Retina (tissue), 1 donor: Measurements from ENCODE around the gene KRT6B.
"Not testable (repeated sequence)": the region's sequence is repeated elsewhere in the genome, so short reads cannot be mapped to it uniquely, and the experiment has no call there.

Experiments
- DNase-seq: peaks from one replicate; pipeline ENCODE4 v3.0.0-alpha.2; 2016

Gene KRT6B

DNA sequence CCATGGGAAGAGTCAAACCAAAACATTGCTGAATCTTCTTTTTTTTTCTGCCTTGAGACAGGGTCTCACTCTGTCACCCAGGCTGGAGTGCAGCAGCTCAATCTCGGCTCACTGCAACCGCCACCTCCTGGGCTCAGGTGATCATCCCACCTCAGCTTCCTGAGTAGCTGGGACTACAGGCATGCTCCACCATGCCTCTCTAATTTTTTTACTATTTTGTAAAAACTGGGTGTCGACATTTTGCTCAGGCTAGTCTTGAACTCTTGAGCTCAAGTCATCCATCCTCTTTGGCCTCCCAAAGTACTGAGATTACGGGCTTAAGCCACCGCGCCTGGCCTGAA, 16.3 kb downstream of the KRT6B start:
- DNase-seq: no peak

DNA sequence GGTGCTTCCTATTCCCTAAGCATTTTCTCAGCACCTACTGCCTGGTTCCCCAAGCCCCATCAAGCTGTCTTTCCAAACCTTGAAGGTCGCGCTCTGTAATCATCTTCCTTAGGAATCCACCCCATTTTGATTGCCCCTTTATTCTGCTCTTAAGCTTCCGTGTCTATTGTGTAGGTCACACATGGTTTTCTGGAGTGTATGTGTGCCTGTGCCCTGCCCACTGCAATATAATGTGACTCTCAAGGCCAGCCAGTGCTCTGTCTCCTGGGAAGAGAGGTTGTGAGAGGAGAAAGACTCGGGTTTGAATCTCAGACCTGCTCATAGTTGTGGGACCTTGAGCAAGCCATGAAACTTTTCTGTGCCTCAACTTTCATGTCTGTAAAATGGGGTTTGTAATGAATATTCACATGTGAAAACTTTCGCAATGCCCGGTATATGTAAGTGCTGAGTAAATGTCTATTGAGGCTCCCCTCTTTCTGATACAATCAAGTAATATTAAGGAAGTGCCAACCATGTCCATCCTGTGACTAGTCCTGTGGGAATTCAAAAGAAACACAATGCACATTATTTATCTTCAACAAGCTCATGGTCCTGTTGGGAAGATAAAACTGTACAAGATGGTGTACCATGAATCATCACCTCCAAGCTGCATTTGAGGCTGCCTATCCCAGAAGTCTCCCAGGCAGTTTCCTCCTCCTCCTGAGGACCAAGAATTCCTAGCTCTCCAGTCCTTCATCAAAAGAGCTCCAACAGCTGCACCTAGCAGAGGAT, 17.0 kb downstream of the KRT6B start:
- no peak for DNase-seq

DNA sequence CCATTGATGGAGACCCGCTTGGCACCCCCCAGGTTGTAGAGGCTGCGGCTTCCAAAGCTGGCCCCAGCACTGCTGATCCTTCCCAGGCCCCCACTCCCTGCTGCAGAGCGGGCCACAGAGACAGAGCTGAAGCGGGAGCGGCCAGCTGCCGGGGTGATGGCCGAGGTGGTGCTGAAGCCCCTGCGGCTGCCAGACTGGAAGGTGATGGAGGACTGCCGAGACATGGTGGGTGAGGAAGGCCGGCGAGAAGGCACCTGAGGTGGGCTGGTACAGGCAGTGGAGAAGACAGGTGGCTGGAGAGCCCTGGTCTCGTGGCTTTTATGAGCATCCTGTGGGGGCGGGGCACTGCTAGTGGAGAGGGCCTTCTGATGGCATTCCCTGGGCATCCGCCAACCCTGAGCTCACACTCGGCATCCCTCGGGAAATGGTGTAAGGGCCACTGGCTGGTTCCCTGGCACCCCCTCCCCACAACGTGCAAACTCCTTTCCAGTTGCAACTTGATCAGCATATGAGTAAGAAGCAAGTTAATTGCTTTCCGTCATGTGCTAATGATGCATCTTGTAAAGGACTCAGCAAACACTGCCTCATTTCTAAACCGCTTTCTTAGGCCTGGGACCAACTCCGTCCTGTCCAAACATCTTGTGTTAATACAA, 17.7 kb downstream of the KRT6B start, which contains the start of gene KRT75:
TSS of gene KRT75 (minus strand) at position 291 of the 653 bp plus-strand sequence. CDS start at position 224, 67 bp downstream.
- DNase-seq: no peak

DNA sequence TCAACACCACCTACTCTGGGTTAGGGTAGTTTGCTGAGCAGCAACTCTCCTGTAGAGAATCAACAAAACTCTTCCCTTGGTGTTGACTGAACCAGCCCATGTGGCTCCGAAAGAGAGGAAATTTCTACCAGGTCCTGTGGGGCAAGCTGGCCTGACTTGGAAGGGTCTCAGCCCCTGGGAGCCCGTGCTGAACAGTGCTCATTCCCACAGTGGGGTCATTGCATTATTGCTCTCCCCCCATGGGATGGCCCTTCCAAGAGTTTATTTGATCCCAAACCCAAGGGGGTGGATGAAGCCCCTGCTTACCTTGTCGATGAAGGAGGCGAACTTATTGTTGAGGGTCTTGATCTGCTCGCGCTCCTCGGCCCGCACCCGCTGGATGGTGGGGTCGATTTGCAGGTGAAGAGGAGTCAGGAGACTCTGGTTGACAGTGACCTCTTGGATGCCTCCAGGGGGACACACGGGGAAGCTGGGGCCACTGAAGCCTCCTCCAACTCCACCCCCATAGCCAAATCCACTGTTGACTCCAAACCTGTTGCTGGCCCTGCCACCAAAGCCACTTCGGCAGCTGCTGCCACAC, 18.4 kb downstream of the KRT6B start:
- DNase-seq: no peak

DNA sequence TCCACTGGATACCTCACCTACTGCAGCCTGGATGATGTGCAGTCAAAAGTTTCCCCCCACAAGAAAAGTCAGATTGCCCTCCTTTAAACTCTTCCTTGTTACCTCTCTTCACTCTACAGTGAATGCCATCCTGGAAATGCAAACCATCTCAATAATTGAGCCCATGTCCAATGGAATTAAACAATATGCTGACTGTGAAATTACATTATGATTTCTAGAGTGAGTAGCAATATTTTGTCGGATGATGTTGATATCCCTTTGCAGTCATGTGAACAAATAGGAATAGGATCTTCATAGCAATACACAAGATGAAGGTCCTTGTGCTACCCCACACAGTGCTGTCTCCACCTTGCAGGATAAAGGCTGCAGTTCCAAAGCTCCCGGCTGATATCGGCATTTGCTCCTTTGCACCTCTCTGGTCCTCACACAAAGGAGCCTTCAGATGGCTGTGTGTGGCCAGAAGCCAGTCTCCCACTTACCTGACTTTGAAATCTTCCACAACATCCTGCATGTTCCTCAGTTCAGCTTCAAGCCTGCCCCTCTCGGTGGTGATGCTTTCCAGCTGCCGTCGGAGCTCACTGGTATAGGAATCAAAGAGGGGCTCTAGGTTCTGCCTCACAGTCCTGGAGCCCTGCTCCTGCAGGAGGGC, 19.3 kb downstream of the KRT6B start:
- no peak for DNase-seq

DNA sequence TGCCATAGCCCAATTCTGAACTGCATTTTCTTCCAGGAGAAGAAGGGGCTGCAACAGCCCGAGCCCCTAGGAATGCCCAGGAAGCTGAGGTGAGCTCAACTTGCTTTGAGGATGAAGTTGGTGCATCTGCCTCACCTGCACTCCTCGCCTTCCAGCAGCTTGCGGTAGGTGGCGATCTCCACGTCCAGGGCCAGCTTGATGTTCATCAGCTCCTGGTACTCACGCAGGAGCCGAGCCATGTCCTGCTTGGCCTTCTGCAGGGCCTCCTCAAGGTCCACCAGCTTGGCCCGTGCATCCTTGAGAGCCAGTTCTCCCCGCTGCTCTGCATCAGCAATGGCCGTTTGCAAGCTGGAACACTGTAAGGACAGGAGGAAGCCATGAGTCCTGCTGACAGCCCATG, 23.8 kb downstream of the KRT6B start:
- no peak for DNase-seq

DNA sequence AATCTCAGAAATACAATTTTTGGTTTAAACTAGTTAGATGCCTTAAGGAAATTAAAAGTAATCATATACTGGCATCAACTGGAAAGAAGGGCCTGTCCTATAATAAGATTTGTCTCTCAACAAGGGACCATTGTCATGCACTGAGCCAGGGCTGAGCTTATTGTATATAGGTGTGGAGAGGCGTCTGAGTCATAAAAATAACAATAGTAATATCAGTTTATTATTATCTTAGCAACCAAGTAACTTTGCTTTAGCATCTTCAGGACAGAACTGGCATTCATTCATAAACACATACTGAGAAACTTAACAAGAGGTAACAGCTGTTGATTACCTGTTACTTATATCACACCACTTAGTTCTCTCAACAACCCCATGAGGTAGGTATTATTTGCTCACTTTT, 24.9 kb downstream of the KRT6B start:
- DNase-seq: no peak

DNA sequence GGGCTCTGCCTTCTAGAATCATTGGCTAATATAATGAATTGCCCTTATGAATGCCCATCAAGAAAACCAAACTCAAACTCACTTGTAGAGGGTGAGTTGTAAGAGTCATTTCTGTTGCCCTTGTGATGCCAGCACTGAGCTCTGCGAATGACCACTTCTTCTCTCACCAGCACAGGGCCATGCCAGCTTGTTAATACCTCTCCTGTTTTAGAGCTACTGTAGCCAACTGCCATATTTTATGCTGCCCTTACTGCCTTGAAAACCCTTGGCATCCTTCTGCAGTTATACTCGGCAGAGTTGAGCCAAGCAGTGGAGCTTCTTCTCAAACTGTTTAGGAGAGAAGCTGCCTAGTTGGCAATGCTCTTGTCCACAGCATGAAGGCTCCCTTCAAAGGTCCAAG, 25.9 kb downstream of the KRT6B start:
- DNase-seq: no peak

DNA sequence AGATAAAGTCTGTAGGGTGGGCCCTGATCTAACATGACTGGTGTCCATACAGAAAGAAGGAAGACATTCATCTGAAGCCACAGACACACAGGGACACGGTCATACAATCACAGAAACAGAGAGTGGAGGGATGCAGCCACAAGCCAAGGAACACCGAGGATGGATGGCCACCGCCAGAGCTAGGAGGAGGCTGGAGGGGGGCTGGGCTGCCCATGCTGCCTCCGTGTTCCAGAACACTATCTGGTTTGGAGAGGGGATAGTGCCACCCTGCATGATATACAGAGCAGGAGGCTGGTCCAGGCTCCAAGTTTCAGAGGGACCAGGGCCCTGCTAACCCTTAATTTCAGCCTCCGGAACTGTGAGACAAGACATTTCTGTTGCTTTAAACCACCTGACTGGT, 26.5 kb downstream of the KRT6B start:
- DNase-seq: no peak

DNA sequence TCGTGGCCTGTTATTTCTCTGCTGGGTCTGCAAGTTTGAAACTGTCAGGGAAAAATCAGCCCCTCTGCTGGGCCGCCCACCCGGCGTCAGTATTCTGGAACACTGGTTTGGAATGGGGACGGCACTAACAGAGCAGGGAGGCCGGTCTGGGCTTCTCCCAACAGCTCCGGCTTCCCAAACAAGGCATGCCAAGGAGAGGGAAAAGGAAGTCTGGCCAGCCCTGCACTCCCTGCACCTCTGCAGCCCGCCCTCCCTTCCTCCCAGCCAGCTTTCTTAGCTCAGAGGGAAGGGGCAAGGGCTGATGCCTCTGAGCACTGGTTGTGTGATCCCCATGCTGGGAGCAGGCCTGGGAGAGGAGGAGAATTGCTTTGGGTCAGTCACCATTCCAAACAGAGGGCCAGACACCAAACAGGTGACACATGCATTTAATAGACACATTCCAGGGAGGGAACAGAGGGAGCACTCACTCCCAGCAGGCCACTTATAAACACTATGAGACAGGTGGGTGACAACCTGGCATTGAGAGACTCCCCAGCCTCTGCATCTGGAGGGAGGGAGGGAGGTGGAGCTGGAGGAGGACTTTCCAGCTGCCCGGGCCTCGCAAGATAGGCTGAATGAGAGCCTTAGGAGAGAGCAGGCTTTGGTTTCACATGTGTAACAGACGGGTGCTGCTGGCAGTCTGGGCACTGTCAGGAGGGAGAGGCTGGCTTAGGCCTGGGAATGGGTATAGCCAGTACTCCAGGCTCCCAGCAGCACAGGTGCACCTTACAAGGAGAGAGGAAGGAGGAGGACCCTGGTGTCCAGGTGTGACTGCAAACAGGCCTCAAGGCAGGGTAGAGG, 28.1 kb downstream of the KRT6B start:
- no peak for DNase-seq

DNA sequence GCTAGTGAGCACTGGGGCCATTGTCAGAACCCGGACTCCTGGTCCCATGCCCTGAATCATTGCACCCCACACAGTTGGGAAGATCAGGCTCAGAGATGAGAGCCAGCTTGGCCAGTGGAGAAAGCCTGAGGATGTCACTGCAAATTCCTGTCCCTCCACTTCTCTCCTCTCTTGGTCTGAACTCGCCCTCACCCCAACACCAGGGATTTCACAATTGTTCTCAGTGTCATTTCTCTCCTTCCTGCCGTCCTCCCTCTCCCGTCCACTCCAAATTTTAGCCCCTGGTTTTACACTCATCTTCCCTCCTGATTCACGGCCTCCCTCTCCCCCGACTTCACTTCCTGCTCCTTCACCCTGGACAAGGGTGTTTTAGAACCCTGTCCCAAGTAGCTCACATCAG, 28.9 kb downstream of the KRT6B start:
- no peak for DNase-seq

DNA sequence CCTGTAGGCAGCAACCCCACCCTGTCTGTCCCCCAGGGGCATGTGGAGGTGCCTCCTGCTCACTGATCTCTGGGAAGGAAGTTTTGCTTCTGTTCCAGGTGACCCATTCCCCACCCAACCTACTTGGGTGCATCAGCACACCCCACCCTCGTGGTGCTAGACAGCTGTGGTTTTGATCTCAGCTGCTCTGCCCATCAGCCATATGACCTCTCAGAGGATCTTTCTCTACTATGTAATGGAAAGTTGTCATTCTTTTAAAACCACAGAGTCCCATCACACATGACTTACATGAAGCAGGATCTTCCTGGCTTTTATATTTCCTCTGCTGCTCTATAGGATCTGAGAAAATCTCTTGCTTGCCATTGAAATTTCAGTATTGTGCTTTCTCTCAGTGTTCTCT, 32.3 kb downstream of the KRT6B start:
- DNase-seq: no peak

DNA sequence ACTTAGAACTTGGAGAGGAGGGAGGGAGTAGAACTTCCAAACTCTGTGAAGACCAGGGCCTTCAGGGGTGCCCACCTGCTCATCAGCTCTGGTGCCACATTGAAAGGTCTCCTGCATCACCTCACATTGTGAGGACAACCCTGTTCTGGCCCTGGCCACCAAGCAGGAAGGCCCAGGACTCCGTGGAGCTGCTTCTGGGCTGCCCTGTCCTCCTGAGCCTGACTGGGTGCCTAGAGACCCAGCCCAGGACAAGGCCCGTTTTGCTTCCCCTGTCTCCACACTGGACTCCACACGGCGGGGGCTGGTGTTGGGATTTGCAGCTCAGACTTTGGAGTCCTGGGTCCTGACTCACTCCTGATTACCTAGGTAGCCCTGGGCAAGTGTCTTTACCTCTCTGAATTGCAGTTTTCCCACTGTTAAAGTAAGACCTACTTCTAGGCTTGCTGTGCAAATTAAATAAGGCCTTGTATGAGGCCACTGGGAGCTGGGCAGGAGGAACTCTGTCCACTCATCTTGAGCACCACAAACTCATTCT, 33.3 kb downstream of the KRT6B start:
- DNase-seq: no peak

DNA sequence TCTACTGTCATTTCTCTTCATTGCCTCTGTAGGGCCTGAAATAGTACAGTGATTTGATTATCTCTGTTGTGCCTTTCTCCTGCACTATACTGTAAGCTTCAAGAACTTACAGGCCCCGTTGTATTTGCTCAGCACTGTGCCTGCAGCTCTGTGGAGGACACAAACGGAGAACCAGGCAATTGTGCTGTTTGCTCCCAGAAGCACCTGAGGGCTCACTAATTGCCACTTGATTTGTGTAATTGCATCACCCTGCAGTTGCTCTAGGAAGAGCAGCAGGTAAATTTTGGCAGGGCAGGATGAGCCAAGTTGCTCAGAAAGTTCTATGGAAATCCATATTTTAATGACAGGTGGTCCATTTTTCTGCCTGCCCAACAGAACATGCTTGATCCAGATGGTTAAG, 34.2 kb downstream of the KRT6B start:
- DNase-seq: no peak

DNA sequence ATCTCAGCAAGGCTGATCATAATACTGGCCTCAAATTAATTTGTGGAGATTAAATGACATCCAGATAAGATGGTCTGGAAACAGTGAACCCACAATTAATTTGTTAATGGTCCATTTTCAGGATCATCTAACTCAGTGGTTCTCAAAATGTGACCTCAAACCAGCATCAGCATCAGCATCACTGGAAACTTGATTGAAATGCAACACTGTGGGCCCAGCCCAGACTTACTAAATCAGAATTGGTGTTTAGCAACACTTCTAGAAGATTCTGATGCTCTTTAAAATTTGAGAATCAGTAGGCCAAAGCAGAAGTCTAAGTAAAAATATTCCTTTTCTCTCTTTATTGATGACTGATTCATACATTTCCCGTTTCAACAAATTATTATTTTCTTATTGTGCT, 35.2 kb downstream of the KRT6B start:
- no peak for DNase-seq

DNA sequence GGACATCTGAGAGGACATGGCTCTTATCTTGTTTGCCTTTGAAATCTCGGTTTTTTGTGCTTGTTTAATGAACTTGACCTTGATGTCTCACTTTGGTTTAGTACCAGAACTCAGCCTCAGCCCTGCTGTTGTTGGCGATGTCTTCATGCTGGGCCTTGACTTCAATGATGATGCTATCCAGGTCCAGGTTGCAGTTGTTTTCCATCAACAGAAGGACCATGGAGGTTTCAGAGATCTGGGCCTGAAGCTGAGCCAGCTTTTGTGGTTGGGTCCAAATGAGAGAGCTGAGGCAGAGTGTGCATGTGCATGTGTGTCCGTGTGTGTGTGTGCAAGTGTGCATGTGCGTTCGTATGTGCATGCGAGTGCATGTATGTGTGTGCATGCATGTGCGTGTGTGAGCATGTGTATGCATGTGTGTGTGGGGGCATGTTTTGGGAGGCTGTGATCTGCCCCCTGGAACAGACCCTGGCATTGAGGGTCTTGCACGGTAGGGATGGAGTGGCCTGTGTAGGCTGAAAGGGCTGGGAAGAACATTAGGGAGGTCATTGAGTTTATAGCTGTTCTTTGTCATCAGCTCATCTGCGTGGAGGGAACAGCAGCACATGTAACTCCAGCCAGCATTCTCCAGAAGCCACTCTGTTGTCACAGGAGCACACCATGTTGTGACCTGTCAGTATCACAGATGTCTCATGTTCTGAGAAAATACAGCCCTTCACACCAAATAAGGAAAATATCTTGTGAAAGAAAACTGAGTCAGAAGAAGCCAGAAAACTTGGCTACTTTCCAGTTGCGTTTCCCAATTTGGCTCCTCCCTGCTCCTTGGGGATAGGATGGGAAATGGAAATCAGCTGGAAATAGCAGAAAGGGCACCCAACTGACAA, 35.8 kb downstream of the KRT6B start:
- DNase-seq: no peak

DNA sequence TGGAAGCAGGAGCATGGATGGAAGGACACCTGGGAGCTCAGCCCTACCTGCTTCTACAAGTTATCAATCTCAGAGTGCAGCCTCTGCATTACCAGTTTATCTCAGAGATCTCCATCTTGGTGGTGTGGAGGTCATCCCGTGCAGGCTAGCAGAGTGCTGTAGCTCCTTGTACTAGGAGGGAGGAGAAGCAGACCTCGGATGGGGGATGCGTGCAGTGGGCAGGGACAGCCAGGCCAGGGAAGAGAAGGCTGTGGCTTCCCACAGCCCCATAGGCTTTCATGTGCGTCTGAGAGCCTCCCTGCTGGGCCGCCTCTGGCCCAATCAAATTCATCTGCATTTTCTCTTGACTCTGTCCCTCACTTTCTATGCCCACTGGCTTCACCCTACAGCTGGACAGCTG, 37.0 kb downstream of the KRT6B start:
- no peak for DNase-seq

DNA sequence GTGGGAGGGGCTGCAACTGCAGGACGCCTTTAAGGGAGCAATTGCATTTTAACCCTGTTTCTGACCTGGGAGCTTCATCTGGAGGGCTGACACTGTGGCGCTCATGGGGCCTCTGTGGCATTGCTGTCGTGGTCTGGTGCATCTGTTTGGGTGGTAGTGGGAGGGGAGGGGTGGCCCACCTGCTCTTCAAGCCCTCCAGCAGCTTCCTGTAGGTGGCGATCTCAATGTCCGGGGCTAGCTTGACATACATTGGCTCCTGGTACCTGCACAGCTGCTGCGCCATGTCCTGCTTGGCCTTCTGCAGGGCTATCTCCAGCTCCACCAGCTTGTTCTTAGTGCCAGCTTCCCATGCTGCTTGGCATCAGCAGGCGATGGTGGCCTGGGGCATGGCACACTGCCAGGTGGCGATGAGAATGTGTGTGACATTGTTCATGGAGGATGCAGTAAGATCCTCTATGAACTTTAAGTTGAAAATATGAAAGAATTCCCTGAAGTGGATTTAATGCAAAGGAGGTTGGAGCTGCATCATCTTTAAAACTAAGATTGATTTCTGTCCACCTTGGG, 38.1 kb downstream of the KRT6B start:
- DNase-seq: no peak

DNA sequence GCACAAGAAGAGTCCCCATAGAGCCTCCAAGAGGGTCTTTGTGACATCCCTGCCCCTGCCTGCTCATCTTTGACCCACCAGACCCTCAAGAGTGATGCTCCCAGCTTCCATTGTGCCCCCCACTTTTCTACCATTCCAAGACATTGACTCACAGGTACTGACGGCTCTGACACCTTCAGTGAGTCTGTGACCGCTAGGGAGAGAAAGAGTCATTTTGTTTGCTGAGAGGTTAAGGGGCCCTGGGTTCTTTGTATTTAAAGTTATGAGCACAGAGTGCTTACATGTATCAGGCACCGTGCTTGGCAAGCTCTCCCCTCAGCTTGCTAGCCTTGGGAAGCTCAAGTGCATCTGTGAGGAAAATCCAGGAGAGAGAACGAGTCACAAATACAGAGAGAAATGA, 38.7 kb downstream of the KRT6B start:
- DNase-seq: no peak

DNA sequence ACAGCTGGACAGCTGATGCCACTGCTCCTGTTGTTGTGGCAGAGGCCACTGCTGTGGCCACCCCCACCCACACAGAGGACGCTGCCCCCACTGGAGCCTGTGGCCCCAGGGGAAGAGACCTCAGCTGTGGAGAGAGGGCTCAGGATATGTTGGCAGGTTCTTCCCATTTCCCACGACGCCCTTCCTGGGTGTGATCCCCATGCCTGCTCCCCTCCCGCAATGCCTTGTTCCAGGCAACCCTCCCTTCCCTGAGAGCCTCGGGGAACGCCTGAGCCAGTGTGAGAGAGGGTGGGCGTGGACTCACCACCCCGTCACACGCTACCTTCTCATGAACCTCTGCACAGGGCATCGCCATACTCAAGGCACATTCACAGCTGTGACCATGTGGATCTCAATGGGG, 40.1 kb downstream of the KRT6B start:
- no peak for DNase-seq

DNA sequence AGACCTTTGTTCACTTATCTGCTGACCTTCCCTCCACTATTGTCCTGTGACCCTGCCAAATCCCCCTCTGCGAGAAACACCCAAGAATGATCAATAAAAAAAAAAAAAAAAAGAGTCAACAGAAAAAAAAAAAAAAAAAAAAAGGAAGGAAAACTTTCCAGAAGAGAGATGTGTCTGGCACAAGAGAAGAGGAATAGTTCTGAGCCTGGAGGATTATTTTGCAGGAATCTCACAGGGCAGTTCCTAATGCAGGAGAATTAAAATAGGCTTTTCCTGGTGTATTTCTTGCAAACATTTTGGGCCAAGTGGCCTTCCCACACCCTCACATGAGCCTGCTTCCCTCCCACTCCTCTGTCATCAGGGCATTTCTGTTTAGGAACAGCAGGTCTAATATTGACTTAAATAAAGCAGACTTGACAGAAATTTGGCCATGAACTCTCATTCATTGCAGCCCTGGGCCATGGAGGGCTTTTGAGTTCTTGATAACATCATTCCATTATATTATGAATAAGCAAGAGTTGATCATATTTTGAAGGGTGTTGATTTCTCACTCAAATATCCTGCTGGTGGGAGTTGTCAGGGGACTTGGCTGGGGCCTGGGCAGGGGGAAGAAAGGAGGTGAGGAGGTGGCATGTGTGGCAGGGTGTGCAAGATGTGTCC, 41.2 kb downstream of the KRT6B start:
- DNase-seq: not testable (repeated sequence)
